ENCODE data around the gene CNTRL. TPM values are rescaled to one million over a fixed set of nuclear protein-coding genes. Genes with fewer than 3 reads are reported as not detected.

Gene CNTRL
- polyA plus RNA-seq, 1 donor from 2014 or later = 16.0 TPM

GRCh38 chr9:121038362-121038761 lies 36.4 kb upstream of the CNTRL start:
- H3K9me2 ChIP-seq (ENCODE audit: insufficient read depth, low read length) = no peaks in the 10 kb centered on the region
- H4K20me1 ChIP-seq (ENCODE audit: insufficient read depth) = no peaks in the 10 kb centered on the region
- H3K27ac ChIP-seq (ENCODE audit: low read length) = no peak overlapping the region
- H3K9ac ChIP-seq (ENCODE audit: low read length) = no peak overlapping the region
- TF ChIP-seq CTCF (IDR thresholded peaks at IDR 0.05; ENCODE audit: poor library complexity, severe bottlenecking) (no peak), MXI1 (conservative IDR thresholded peaks at IDR 0.05; ENCODE audit: poor library complexity, severe bottlenecking) (no peak), TAF1 (IDR thresholded peaks at IDR 0.05; ENCODE audit: low read depth) (no peak), POLR2AphosphoS5 (IDR thresholded peaks at IDR 0.05) (no peak), SMC3 (conservative IDR thresholded peaks at IDR 0.05; ENCODE audit: poor library complexity) (no peak), EP300 (conservative IDR thresholded peaks at IDR 0.05; ENCODE audit: poor library complexity, severe bottlenecking) (no peak), EZH2 (IDR thresholded peaks at IDR 0.05; ENCODE audit: borderline replicate concordance, insufficient read depth, low read length, poor library complexity, severe bottlenecking) (no peak), RAD21 (conservative IDR thresholded peaks at IDR 0.05) (no peak)
- TF ChIP-seq, protein P1, sequence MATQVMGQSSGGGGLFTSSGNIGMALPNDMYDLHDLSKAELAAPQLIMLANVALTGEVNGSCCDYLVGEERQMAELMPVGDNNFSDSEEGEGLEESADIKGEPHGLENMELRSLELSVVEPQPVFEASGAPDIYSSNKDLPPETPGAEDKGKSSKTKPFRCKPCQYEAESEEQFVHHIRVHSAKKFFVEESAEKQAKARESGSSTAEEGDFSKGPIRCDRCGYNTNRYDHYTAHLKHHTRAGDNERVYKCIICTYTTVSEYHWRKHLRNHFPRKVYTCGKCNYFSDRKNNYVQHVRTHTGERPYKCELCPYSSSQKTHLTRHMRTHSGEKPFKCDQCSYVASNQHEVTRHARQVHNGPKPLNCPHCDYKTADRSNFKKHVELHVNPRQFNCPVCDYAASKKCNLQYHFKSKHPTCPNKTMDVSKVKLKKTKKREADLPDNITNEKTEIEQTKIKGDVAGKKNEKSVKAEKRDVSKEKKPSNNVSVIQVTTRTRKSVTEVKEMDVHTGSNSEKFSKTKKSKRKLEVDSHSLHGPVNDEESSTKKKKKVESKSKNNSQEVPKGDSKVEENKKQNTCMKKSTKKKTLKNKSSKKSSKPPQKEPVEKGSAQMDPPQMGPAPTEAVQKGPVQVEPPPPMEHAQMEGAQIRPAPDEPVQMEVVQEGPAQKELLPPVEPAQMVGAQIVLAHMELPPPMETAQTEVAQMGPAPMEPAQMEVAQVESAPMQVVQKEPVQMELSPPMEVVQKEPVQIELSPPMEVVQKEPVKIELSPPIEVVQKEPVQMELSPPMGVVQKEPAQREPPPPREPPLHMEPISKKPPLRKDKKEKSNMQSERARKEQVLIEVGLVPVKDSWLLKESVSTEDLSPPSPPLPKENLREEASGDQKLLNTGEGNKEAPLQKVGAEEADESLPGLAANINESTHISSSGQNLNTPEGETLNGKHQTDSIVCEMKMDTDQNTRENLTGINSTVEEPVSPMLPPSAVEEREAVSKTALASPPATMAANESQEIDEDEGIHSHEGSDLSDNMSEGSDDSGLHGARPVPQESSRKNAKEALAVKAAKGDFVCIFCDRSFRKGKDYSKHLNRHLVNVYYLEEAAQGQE (IDR thresholded peaks at IDR 0.05; ENCODE audit: borderline replicate concordance) = no peak
- no peak overlapping the region for H3K4me3 ChIP-seq (ENCODE audit: low read length)
- no peaks in the 10 kb centered on the region for H3K27me3 ChIP-seq (ENCODE audit: insufficient read depth, low read depth, low read length)
- no peaks in the 10 kb centered on the region for H3K79me2 ChIP-seq (replicated peaks; ENCODE audit: insufficient read depth, low read length)
- H3K36me3 ChIP-seq (ENCODE audit: insufficient read depth, low read length) = no peaks in the 10 kb centered on the region
- no peaks in the 10 kb centered on the region for H3F3A ChIP-seq (ENCODE audit: insufficient read depth, low read length, poor library complexity, severe bottlenecking)
- H3K4me2 ChIP-seq (ENCODE audit: low read length) = no peak overlapping the region
- no peaks in the 10 kb centered on the region for H3K9me3 ChIP-seq (ENCODE audit: low read length)
- no peak overlapping the region for H2AFZ ChIP-seq (ENCODE audit: low read depth, low read length)

DNA sequence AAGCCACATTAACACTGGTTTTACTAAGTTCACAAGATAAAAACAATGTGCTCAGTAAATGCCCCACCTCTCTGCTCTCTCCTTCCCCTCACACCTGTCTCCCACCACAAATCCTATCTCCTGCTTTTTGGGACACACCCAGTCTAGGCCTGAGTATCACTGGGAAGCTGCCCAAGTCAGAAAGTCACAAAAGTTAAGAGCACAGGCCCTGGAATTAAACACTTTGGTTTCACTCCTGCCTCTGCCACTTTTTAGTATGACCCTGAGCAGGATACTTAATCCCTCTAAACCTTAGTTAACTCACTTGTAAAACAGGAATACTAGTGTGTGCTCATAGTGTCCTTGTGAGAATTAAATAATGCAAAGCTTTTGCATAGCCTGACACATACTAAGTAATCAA lies 36.0 kb upstream of the CNTRL start:
- TF ChIP-seq CTCF (IDR thresholded peaks at IDR 0.05; ENCODE audit: poor library complexity, severe bottlenecking) = no peak
- no peak for TF ChIP-seq SMC3 (conservative IDR thresholded peaks at IDR 0.05; ENCODE audit: poor library complexity)
- TF ChIP-seq, protein P1 (IDR thresholded peaks at IDR 0.05; ENCODE audit: borderline replicate concordance) = no peak
- no peak for TF ChIP-seq RAD21 (conservative IDR thresholded peaks at IDR 0.05)
- no peak for TF ChIP-seq EZH2 (IDR thresholded peaks at IDR 0.05; ENCODE audit: borderline replicate concordance, insufficient read depth, low read length, poor library complexity, severe bottlenecking)
- TF ChIP-seq MXI1 (conservative IDR thresholded peaks at IDR 0.05; ENCODE audit: poor library complexity, severe bottlenecking) = no peak
- no peak for TF ChIP-seq POLR2AphosphoS5 (IDR thresholded peaks at IDR 0.05)
- TF ChIP-seq TAF1 (IDR thresholded peaks at IDR 0.05; ENCODE audit: low read depth) = no peak
- no peak for TF ChIP-seq EP300 (conservative IDR thresholded peaks at IDR 0.05; ENCODE audit: poor library complexity, severe bottlenecking)
- H3K9ac ChIP-seq (ENCODE audit: low read length) = no peak overlapping the region
- no peaks in the 10 kb centered on the region for H4K20me1 ChIP-seq (ENCODE audit: insufficient read depth)
- H3K9me3 ChIP-seq (ENCODE audit: low read length) = no peaks in the 10 kb centered on the region
- H3K9me2 ChIP-seq (ENCODE audit: insufficient read depth, low read length) = no peaks in the 10 kb centered on the region
- no peak overlapping the region for H2AFZ ChIP-seq (ENCODE audit: low read depth, low read length)
- no peaks in the 10 kb centered on the region for H3K27me3 ChIP-seq (ENCODE audit: insufficient read depth, low read depth, low read length)
- no peaks in the 10 kb centered on the region for H3K79me2 ChIP-seq (replicated peaks; ENCODE audit: insufficient read depth, low read length)
- no peak overlapping the region for H3K4me2 ChIP-seq (ENCODE audit: low read length)
- H3F3A ChIP-seq (ENCODE audit: insufficient read depth, low read length, poor library complexity, severe bottlenecking) = no peaks in the 10 kb centered on the region
- H3K4me3 ChIP-seq (ENCODE audit: low read length) = no peak overlapping the region
- no peak overlapping the region for H3K27ac ChIP-seq (ENCODE audit: low read length)
- H3K36me3 ChIP-seq (ENCODE audit: insufficient read depth, low read length) = no peaks in the 10 kb centered on the region

All from neural cell (in vitro differentiated cells).